GM13976 (cell line): ENCODE results near the gene SLC25A22.

Source experiments
- DNase-seq: peaks from one replicate; pipeline ENCODE4 v3.0.0; 2012; ENCODE audit warnings: low spot score
- in situ Hi-C: fragments of 300-500 bp; cut with MboI; formaldehyde crosslinking; loops from one replicate; pipeline ENCODE4 v1.12.0; 2022; ENCODE audit warnings: low sequenced_read_pairs, mixed read lengths, inconsistent platforms; ENCODE audit not compliant: unreplicated experiment
- TF ChIP-seq, protein P1 (sequence below): IDR thresholded peaks from 2 replicates; pipeline ENCODE4 v1.5.1; 2012; ENCODE audit warnings: borderline replicate concordance, mild to moderate bottlenecking; ENCODE audit not compliant: insufficient read depth; ENCODE audit errors: extremely low read depth, missing control alignments, control extremely low read depth

Gene SLC25A22

DNA sequence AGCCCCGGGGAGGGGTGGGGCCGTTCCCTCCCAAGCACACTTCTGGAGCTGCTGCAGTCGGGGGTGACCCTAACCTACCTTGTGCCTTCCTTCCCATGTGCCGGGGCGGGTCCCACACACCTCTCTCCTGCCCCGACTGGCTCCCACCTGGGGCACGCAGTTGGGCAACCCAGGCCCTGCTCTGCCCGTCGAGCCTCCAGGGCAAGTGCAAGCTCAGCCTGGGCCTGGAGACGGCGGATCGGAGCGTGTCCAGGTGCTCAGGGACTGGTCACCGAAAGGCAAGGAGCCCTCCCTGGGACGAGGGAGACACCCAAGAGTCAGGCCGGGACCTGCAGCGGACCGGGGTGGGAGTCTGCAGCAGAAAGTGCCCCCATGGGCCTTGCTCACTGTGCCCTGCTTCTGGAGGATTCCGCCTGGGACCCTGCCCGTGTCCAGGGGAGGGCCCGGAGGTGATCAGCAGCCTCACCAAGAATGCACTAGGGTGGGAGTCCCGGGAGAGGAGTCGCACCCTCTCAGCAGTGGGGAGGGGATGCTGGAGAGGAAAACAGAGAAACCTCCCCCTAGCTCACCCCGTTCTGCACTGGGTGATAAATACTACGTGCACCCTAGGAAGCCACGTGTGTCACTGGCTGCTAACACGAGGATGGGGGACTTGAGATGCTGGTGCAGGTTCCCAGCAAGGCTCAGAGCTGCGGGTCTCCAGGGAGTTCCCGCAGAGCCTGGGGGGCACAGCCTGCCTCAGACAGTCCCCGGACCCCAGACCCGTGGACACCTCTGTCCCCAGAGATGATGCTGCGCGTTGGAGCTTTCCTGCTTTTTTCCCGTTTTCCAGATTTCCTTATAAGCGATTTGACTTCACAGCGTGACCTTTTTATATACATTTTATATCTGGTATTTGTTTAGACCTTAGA is 15.6 kb downstream of the SLC25A22 start:
- TF ChIP-seq, protein P1, sequence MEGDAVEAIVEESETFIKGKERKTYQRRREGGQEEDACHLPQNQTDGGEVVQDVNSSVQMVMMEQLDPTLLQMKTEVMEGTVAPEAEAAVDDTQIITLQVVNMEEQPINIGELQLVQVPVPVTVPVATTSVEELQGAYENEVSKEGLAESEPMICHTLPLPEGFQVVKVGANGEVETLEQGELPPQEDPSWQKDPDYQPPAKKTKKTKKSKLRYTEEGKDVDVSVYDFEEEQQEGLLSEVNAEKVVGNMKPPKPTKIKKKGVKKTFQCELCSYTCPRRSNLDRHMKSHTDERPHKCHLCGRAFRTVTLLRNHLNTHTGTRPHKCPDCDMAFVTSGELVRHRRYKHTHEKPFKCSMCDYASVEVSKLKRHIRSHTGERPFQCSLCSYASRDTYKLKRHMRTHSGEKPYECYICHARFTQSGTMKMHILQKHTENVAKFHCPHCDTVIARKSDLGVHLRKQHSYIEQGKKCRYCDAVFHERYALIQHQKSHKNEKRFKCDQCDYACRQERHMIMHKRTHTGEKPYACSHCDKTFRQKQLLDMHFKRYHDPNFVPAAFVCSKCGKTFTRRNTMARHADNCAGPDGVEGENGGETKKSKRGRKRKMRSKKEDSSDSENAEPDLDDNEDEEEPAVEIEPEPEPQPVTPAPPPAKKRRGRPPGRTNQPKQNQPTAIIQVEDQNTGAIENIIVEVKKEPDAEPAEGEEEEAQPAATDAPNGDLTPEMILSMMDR, result no peak
- DNase-seq, result no peak
- in situ Hi-C loops, result no loop called here

DNA sequence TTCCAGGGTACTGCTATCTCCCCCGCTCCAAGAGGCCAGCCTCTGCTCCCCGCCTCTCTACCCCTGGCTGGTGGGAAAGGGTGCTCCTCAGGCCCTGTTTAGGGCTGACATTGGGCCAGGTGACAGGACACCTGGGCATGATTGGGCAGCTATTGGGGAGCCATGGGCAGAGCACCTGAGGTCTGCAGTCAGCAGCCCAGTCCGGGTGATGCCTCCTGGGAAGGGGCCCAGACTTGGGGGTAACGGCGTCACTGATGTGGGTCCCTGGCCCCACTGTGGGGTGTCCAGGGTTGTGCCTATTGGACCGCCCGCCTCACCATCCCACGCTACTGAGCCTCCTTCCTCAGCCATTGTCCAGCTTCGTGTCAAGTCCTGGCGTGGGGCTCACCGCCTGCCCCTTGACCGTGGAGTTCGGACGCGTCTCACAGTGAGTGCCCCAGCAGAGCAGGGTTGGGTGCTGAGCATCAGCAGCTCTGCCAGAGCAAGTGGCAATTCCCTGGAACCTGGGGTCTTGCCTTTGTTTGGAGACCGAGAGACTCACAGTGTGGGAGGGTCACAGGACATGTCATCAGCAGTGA is 18.0 kb downstream of the SLC25A22 start:
- TF ChIP-seq, protein P1, result no peak
- no peak for DNase-seq
- in situ Hi-C loops, result no loop called here

DNA sequence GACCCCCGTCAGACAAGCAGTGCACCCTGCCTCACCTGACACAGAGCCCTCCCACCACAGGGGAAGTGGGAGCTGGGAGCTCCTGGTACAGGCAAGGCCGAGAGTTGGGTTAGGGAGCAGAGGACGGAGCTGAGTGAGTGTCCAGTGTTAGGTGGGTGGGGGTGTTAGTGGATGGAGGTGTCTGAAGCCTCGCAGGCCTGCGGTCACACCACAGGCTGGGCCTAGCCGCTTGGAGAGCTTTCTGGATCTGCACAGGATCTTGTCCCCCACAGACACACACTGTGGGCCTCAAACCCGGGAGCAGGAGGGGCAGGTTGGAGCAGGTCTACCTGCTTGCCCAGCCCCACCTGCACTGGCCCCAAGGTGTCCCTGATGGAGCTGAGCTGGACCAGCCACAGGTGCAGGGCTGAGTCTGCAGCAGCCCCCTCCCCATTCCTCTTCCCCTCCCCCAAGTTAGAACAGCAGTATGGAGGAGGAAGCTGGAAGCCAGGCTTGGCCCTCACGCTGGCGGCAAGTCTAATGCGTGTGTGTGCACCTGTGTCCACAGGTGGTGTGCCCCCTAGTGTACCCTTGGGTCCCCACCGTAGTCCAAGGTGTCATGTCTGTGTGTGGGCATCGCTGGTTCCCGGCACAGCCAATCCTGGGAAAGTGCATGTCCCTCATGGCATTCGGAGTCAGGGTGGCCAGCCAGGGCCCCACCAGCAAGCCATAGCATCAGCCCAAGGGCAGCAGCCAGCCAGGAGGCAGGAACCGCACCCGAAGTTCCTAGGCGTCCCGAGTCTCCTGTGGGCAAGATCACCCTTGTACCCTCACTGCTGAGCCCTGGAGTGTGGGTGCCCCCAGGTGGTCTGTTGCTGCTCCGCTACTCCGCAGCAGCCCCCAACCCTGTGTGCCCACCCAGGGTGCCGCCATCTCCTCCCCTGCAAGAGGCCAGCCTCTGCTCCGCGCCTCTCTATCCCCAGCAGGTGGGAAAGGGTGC is 18.8 kb downstream of the SLC25A22 start:
- in situ Hi-C loops, result no loop called here
- no peak for DNase-seq
- TF ChIP-seq, protein P1, result no peak

DNA sequence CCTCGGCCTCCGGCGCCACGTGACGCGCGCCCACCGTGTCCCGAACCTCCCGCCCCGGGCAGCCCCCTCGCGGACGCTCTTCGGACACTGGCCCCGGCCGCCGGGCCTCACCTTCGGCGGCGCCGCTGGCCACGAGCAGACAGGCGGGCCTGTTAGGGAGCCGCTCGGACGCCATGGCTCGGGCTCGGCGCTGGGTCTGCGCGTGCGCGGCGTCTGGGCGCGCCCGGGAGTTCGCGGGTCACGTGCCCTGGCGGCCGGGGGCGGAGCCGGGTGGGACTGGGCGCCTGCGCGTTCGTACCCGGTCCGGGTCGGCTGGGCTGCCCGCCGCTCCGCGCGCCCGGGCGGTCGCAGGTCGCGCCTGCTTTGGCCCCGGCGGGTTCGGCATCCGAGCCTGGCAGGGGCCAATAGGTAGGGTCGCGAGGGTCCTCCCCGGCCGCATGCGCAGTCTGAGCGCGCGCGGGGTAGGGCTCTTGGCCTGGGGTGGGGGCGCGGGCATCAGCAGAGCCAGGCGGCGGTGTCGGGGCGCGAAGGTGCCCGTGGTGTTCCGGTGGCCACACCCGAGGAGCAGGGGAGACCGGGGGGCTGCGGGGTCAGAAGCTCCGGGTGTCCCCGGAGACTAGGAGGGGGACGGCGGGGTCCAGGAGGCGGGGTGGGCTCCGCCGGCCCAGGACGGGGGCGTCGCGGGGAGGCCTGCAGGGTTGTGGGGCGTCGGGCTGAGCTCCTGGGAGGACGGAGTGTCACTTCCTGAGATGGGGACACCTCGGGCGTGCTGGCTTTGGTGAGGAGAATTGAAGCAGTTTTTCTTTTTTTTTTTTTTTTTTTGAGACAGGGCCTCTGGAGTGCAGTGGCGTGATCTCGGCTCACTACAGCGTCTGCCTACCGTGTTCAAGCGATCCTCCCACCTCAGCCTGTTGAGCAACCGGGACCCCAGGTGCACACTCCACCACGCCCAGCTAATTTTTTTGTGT is 20.5 kb downstream of the SLC25A22 start, which contains the start of gene GATD1:
Gene GATD1, minus strand, starts transcription at position 200 of the 968 bp plus-strand sequence. Its CDS starts 25 bp downstream, at position 175.
- DNase-seq, result peak; percentile 100
- in situ Hi-C loops, result no loop called here
- TF ChIP-seq, protein P1, result no peak

DNA sequence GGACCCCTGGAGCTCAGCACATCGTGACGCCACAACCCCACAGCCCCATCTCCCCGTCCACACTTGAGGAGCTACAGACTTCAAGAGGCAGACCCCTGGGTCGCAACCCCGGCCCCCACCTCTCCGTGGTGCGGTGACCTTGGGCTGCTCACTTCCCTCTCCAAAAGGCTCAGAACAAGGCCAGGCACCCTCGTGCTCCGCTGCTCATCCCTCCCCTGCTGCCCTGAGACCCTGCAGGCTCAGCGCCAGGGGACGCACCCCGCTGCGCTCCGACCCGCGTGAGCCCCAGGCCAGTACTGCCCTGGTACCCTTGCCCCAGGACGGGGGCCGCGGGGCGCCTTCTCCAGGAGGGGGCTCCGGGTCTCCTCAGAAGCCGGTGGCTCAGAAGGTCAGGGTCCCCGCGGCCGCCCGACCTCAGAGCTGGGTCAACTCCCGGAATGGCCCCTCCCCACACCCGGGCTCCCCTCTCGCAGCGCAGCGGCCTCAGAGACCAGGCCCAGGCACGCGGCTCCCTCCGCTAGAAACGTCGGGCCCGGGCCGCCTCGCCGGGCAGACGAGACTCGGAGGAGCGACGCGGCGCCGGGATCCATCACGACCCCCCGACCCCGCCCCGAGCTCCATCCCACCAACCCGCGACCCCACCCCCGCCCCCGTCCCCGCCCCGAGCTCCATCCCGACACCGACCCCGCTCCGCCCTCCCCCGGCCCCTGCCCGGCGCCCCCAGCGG is 21.4 kb downstream of the SLC25A22 start:
- DNase-seq, result peak; percentile 79
- TF ChIP-seq, protein P1, result peak; percentile 10
- in situ Hi-C loops, result no loop called here
